Vagina (tissue), 2 donors: ENCODE results near the gene ANKRD11. TPM values are rescaled to one million over a fixed set of nuclear protein-coding genes. Genes with fewer than 3 reads are reported as not detected.

ENCODE experiments used
- DNase-seq, 2 donors: peaks; one replicate each; pipeline ENCODE4 v3.0.0-alpha.2; 2017; ENCODE audit errors: extremely low spot score in 2 of 2
- H3K27ac ChIP-seq: fragments of 200-600 bp; sonication (generic); one replicate; pipeline ENCODE4 v1.5.1; 2019
- H3K27me3 ChIP-seq: fragments of 200-600 bp; sonication (generic); one replicate; pipeline ENCODE4 v1.5.1; 2019
- H3K36me3 ChIP-seq, 2 donors: fragments of 200-600 bp; sonication (generic); one replicate each; pipeline ENCODE4 v1.5.1; 2017 to 2019
- H3K4me1 ChIP-seq: fragments of 200-600 bp; sonication (generic); one replicate; pipeline ENCODE4 v1.5.1; 2019
- H3K4me3 ChIP-seq, 2 donors: fragments of 200-600 bp; sonication (generic); 1 replicate in 1 of 2; 2 replicates in 1 of 2; pipeline ENCODE4 v1.5.1; 2016 to 2019
- H3K9me3 ChIP-seq: fragments of 200-600 bp; sonication (generic); one replicate; pipeline ENCODE4 v1.5.1; 2019
- CTCF ChIP-seq, 3 experiments: fragments of 450-650 bp in 2 of 3; fragments of 200-600 bp in 1 of 3; sonication (generic) in 1 of 3; IDR thresholded peaks; one replicate each; pipeline ENCODE4 v1.5.1; 2017 to 2019; ENCODE audit warnings: antibody characterized with exemption in 3 of 3, mild to moderate bottlenecking in 2 of 3, moderate library complexity in 2 of 3
- POLR2A ChIP-seq, 2 donors: fragments of 450-650 bp; IDR thresholded peaks; one replicate each; pipeline ENCODE4 v1.6.1; 2017; ENCODE audit warnings: antibody characterized with exemption in 2 of 2, mild to moderate bottlenecking in 2 of 2, moderate library complexity in 2 of 2
- POLR2AphosphoS5 ChIP-seq, 2 donors: sonication (generic); formaldehyde crosslinking; IDR thresholded peaks; one replicate each; pipeline ENCODE4 v1.9.0; 2017; ENCODE audit warnings: antibody characterized with exemption in 2 of 2, mild to moderate bottlenecking in 2 of 2, low read depth in 1 of 2; ENCODE audit not compliant: insufficient read depth in 1 of 2
- intact Hi-C: fragments of 100-400 bp; cut with DNase I; formaldehyde crosslinking; loops from one replicate; pipeline ENCODE4 v1.15.1; 2023
- total RNA-seq: library from RNA; depleted of rRNA; stranded (reverse); fragments of >200 nt; gene quantifications from one replicate; pipeline ENCODE4 v1.2.3, GENCODE V29; 2016

Gene ANKRD11
- total RNA-seq, 1 donor from 2014 or later, result 135 TPM

DNA sequence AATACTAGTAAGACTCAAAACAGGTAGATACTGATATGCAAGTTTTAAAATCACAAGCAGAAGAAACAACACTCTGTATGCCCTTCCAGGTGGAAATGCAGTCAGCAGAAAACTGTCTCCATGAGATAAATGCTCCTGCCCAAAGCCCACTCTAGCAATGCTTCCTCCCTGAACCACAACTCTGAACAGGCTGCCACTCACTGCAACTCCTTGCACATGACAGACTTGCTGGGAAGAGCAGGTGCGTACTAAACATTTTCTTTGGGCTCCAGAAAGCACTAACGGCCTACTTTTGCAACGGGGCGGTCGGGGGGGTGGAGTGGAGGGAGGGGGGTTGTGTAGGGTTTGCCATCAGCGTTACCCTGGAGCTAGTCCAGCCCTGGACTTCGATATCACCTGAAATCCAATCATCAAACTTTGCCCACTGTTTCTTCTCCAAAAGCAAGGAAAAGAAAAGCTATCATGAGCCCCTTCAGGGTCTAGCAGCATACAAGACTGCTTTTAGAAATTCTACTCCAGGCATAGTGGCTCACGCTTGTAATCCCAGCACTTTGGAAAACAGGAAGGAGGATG lies 46.1 kb downstream of the ANKRD11 start:
- intact Hi-C loops, result no loop called here
- TF ChIP-seq POLR2AphosphoS5 (IDR thresholded peaks at IDR 0.05; ENCODE audit: insufficient read depth in 1 of 2, low read depth in 1 of 2), result no peak
- TF ChIP-seq POLR2A (IDR thresholded peaks at IDR 0.05), result no peak
- TF ChIP-seq CTCF (IDR thresholded peaks at IDR 0.05), result no peak
- Histone ChIP-seq H3K27ac (peak overlapping the region; percentile 5), H3K4me3 (no peak overlapping the region), H3K27me3 (no peaks in the 10 kb centered on the region), H3K4me1 (peaks cover 97% of the 10 kb centered on the region), H3K9me3 (no peaks in the 10 kb centered on the region), H3K36me3 (no peaks in the 10 kb centered on the region)
- DNase-seq, result no peak

DNA sequence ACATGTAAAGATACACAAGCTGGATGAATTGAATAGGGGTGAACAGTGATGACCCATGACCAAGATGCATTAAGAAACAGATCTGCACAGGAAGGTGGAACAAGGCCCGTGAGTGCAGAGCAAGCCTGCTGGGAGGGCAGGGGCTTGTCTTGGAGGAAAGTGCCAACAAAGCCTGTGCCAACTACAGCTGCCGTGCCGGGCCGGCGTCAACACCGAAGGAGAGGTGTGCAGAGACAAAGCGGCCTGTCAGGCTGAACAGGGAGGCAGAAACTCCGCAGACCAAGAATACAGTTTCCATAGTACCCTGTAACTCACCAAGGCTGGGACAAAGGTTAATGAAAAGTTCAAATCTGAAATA lies 46.7 kb downstream of the ANKRD11 start:
- no peaks in the 10 kb centered on the region for H3K9me3 ChIP-seq
- H3K27me3 ChIP-seq, result no peaks in the 10 kb centered on the region
- H3K27ac ChIP-seq, result no peak overlapping the region
- no peaks in the 10 kb centered on the region for H3K36me3 ChIP-seq
- DNase-seq, result no peak
- intact Hi-C loops, result no loop called here
- TF ChIP-seq CTCF (IDR thresholded peaks at IDR 0.05) (no peak), POLR2A (IDR thresholded peaks at IDR 0.05) (no peak), POLR2AphosphoS5 (IDR thresholded peaks at IDR 0.05; ENCODE audit: insufficient read depth in 1 of 2, low read depth in 1 of 2) (no peak)
- peak overlapping the region in 1 of 2 donors; percentile 3 for H3K4me3 ChIP-seq
- peaks cover 93% of the 10 kb centered on the region for H3K4me1 ChIP-seq

DNA sequence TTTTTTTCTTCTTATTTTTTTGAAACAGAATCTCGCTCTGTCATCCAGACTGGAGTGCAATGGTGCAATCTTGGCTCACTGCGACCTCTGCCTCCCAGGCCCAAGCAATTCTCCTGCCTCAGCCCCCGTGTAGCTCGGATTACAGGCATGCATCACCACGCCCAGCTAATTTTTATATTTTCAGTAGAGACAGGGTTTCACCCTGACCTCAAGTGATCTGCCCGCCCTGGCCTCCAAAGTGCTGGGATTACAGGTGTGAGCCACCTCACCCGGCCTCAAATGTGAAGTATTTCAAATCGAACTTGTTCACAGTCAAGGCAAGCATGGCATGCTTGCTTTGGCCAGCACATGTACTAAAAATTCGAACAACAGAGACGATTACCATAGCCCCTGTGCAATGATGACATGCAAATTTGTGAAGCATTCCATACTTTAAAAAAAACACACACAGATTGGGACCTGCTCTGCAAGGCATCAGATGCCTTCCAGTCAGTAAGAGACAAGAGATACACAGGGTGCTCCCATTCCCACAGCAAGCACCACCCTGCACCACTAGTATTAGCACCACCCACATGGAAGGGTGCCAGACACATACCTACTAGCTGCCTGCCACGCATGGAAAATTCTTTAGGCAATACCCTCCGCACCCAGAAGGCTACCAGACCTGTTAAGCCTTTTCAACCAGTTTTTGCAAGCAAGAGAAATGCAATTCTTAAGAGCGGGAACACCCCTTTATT lies 47.2 kb downstream of the ANKRD11 start:
- Histone ChIP-seq H3K9me3 (no peaks in the 10 kb centered on the region), H3K4me1 (peaks cover 92% of the 10 kb centered on the region), H3K27ac (peak overlapping the region; percentile 55), H3K36me3 (no peaks in the 10 kb centered on the region), H3K27me3 (no peaks in the 10 kb centered on the region), H3K4me3 (peak overlapping the region in 1 of 2 donors; percentile 9)
- no peak for DNase-seq
- intact Hi-C loops, result no loop called here
- TF ChIP-seq POLR2A (IDR thresholded peaks at IDR 0.05), result no peak
- peak in 1 of 2 donors; percentile 80 for TF ChIP-seq POLR2AphosphoS5 (IDR thresholded peaks at IDR 0.05; ENCODE audit: insufficient read depth in 1 of 2, low read depth in 1 of 2)
- no peak for TF ChIP-seq CTCF (IDR thresholded peaks at IDR 0.05)

- peak overlapping the region; percentile 55 for H3K27ac ChIP-seq
- peaks cover 92% of the 10 kb centered on the region for H3K4me1 ChIP-seq
- no peaks in the 10 kb centered on the region for H3K9me3 ChIP-seq
- DNase-seq, result no peak
- intact Hi-C loops, result no loop called here
- no peak for TF ChIP-seq CTCF (IDR thresholded peaks at IDR 0.05)
- TF ChIP-seq POLR2A (IDR thresholded peaks at IDR 0.05), result no peak
- TF ChIP-seq POLR2AphosphoS5 (IDR thresholded peaks at IDR 0.05; ENCODE audit: insufficient read depth in 1 of 2, low read depth in 1 of 2), result no peak
- H3K27me3 ChIP-seq, result no peaks in the 10 kb centered on the region
- peak overlapping the region; percentile 7 to 9 for H3K4me3 ChIP-seq
- H3K36me3 ChIP-seq, result no peaks in the 10 kb centered on the region
Measured at GRCh38 chr16:89442588-89442987, 47.8 kb downstream of the ANKRD11 start.

DNA sequence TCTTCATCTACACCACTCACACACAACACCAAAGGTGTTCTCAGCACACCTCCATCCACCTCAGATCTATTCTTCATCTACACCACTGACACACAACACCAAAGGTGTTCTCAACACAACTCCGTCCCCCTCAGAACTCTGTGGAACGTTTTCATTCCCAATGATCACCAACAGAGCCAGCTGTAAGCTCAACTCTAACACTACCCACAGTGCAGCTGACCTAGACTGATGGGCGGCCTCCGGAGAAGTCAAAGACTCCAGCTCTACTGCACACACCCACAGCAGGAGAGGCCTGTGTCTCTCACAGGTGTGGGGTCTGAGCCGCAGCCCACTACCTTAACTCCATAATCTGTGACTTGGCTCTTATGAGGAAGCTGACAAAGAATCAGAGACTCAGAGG lies 50.7 kb downstream of the ANKRD11 start:
- DNase-seq, result no peak
- Histone ChIP-seq H3K36me3 (no peaks in the 10 kb centered on the region), H3K27me3 (no peaks in the 10 kb centered on the region), H3K9me3 (no peaks in the 10 kb centered on the region), H3K4me3 (no peak overlapping the region), H3K4me1 (peaks cover 85% of the 10 kb centered on the region), H3K27ac (no peak overlapping the region)
- intact Hi-C loops, result no loop called here
- TF ChIP-seq CTCF (IDR thresholded peaks at IDR 0.05) (no peak), POLR2AphosphoS5 (IDR thresholded peaks at IDR 0.05; ENCODE audit: insufficient read depth in 1 of 2, low read depth in 1 of 2) (no peak), POLR2A (IDR thresholded peaks at IDR 0.05) (no peak)
